MM.1S (cell line): Measurements from ENCODE around the gene MNX1.

Experiments
- DNase-seq: peaks from one replicate; pipeline ENCODE4 v3.0.0-alpha.2; 2015
- H2AFZ ChIP-seq: fragments of 300-600 bp; sonication (generic); 2 replicates; pipeline ENCODE4 v1.6.0; 2016; ENCODE audit warnings: antibody characterized with exemption, low read length
- H3F3A ChIP-seq: fragments of 300-600 bp; sonication (generic); 2 replicates; pipeline ENCODE4 v1.6.1; 2016; ENCODE audit warnings: mild to moderate bottlenecking, antibody characterized with exemption, low read length, moderate library complexity, mixed read lengths; ENCODE audit not compliant: insufficient read depth
- H3K27ac ChIP-seq: fragments of 300-600 bp; sonication (generic); 2 replicates; pipeline ENCODE4 v1.5.1; 2016; ENCODE audit warnings: mild to moderate bottlenecking, low read length
- H3K27me3 ChIP-seq: fragments of 300-600 bp; sonication (generic); replicated peaks from 2 replicates; pipeline ENCODE4 v1.6.0; 2016; ENCODE audit warnings: low read length; ENCODE audit not compliant: insufficient read depth
- H3K36me3 ChIP-seq: fragments of 300-600 bp; sonication (generic); replicated peaks from 2 replicates; pipeline ENCODE4 v1.6.1; 2016; ENCODE audit warnings: mild to moderate bottlenecking, low read length, mixed read lengths; ENCODE audit not compliant: insufficient read depth
- H3K4me1 ChIP-seq: fragments of 300-600 bp; sonication (generic); 2 replicates; pipeline ENCODE4 v1.6.1; 2016; ENCODE audit warnings: low read length, mixed read lengths
- H3K4me2 ChIP-seq: fragments of 300-600 bp; sonication (generic); 2 replicates; pipeline ENCODE4 v1.6.0; 2016; ENCODE audit warnings: low read depth, low read length
- H3K4me3 ChIP-seq: fragments of 300-600 bp; sonication (generic); 2 replicates; pipeline ENCODE4 v1.5.1; 2016; ENCODE audit warnings: low read length, mixed read lengths
- H3K79me2 ChIP-seq: fragments of 300-600 bp; sonication (generic); 2 replicates; pipeline ENCODE4 v1.6.1; 2016; ENCODE audit warnings: mixed run types, low read length, mixed read lengths
- H3K9ac ChIP-seq: fragments of 300-600 bp; sonication (generic); 2 replicates; pipeline ENCODE4 v1.6.1; 2016; ENCODE audit warnings: low read length, mixed read lengths
- H3K9me2 ChIP-seq: fragments of 300-600 bp; sonication (generic); replicated peaks from 2 replicates; pipeline ENCODE4 v1.6.1; 2016; ENCODE audit warnings: mild to moderate bottlenecking, low read length, mixed read lengths; ENCODE audit not compliant: insufficient read depth
- H3K9me3 ChIP-seq: fragments of 300-600 bp; sonication (generic); replicated peaks from 2 replicates; pipeline ENCODE4 v1.6.1; 2016; ENCODE audit warnings: mild to moderate bottlenecking, low read length, mixed read lengths; ENCODE audit not compliant: insufficient read depth
- H4K20me1 ChIP-seq: fragments of 300-600 bp; sonication (generic); 2 replicates; pipeline ENCODE4 v1.6.1; 2016; ENCODE audit warnings: mild to moderate bottlenecking, low read length, moderate library complexity, mixed read lengths; ENCODE audit not compliant: insufficient read depth
- CTCF ChIP-seq: fragments of 300-600 bp; sonication (generic); IDR thresholded peaks from 2 replicates; pipeline ENCODE4 v1.5.1; 2016; ENCODE audit warnings: antibody characterized with exemption, low read length, mixed read lengths
- EZH2 ChIP-seq: fragments of 300-600 bp; sonication (generic); optimal IDR thresholded peaks from 2 replicates; pipeline ENCODE3; 2017; ENCODE audit warnings: low read depth, mild to moderate bottlenecking, antibody characterized with exemption, low read length, mixed read lengths
- EZH2phosphoT487 ChIP-seq: fragments of 300-600 bp; sonication (generic); IDR thresholded peaks from 2 replicates; pipeline ENCODE4 v1.6.1; 2018; ENCODE audit warnings: antibody characterized with exemption, low read length

The MNX1 gene

DNA sequence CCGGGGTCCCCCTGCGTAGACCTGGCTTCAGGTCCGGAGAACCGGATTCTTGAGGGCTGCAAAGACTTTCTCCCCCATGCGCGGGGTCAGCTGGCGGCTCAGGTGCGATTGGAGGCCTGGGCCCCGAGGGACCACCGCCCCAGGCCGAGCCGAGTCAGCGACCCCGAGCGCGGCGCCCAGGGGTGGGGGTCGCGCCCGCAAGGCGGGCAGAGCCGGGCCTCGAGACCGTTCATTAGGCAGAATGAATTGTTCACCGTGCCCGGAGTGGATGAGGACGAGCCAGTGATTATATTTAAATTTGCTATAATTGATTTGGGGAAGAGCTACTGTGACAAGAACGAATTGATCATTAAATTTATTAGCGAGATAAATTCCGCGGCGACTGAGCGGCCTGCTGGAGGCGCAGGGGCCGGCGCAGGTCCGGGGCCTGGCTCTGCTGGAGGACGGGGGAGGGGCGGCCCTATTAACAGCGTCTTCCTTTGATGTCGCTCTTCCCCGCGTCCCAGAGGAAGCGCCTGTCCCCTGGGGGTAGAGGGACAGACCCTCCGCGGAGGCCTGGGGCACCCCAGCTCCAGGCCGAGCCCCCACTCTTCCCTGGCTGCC, 7.5 kb downstream of the MNX1 start:
- TF ChIP-seq EZH2phosphoT487 (no peak), CTCF (no peak), EZH2 (no peak)
- peaks cover 32% of the 10 kb centered on the region for H3K27me3 ChIP-seq

GRCh38 chr7:157001920-157002818, 8.3 kb downstream of the MNX1 start:
- Histone ChIP-seq H3K9ac (no peak overlapping the region), H3K4me1 (no peaks in the 10 kb centered on the region), H3K79me2 (no peaks in the 10 kb centered on the region), H3K36me3 (no peaks in the 10 kb centered on the region), H3K9me2 (no peaks in the 10 kb centered on the region), H2AFZ (no peak overlapping the region), H3K9me3 (no peaks in the 10 kb centered on the region), H3K4me3 (no peak overlapping the region), H3K4me2 (no peak overlapping the region), H3K27me3 (peaks cover 32% of the 10 kb centered on the region), H3F3A (no peaks in the 10 kb centered on the region), H3K27ac (no peak overlapping the region), H4K20me1 (no peaks in the 10 kb centered on the region)
- TF ChIP-seq EZH2 (no peak), CTCF (no peak), EZH2phosphoT487 (no peak)
- peak; percentile 4 for DNase-seq

More for the DNA sequence above, 7.5 kb downstream of the MNX1 start:
- no peaks in the 10 kb centered on the region for H3K9me3 ChIP-seq
- no peaks in the 10 kb centered on the region for H4K20me1 ChIP-seq
- no peak overlapping the region for H3K27ac ChIP-seq
- H3K9me2 ChIP-seq = no peaks in the 10 kb centered on the region
- H3K79me2 ChIP-seq = 0 out of 2 replicates have a peak, but pooled peaks cover 4% of the 10 kb centered on the region
- H3K4me3 ChIP-seq = no peak overlapping the region
- DNase-seq = peak; percentile 2
- H3K4me2 ChIP-seq = no peak overlapping the region
- no peaks in the 10 kb centered on the region for H3K4me1 ChIP-seq
- no peak overlapping the region for H2AFZ ChIP-seq
- no peak overlapping the region for H3K9ac ChIP-seq
- H3K36me3 ChIP-seq = no peaks in the 10 kb centered on the region
- H3F3A ChIP-seq = no peaks in the 10 kb centered on the region

- Histone ChIP-seq H3K4me2 (peak overlapping the region; percentile 12; the same call in 1 of the 2 replicates), H3F3A (no peaks in the 10 kb centered on the region), H2AFZ (no peak overlapping the region), H3K4me3 (no peak overlapping the region), H3K4me1 (no peaks in the 10 kb centered on the region), H3K9ac (no peak overlapping the region), H4K20me1 (no peaks in the 10 kb centered on the region), H3K9me3 (no peaks in the 10 kb centered on the region), H3K79me2 (no peaks in the 10 kb centered on the region), H3K9me2 (no peaks in the 10 kb centered on the region), H3K36me3 (no peaks in the 10 kb centered on the region), H3K27ac (no peak overlapping the region), H3K27me3 (peaks cover 40% of the 10 kb centered on the region)
- TF ChIP-seq CTCF (no peak), EZH2phosphoT487 (no peak), EZH2 (no peak)
- peak; percentile 5 for DNase-seq
Observed at GRCh38 chr7:157000741-157001653, 9.5 kb downstream of the MNX1 start.
